GM21737 (cell line): ENCODE measurements around the gene VGLL4.
"Not testable (repeated sequence)": the region's sequence is repeated elsewhere in the genome, so short reads cannot be mapped to it uniquely, and the experiment has no call there.

Source experiments
- ATAC-seq: cut with Tn5 transposase; IDR thresholded peaks from one replicate; pipeline ENCODE4 v1.9.1; 2021; ENCODE audit warnings: mild to moderate bottlenecking, moderate library complexity; ENCODE audit not compliant: unreplicated experiment

VGLL4 gene

GRCh38 chr3:11607816-11608215, 35.9 kb downstream of the VGLL4 start:
- ATAC-seq, result no peak

GRCh38 chr3:11606865-11607440, 36.8 kb downstream of the VGLL4 start:
- no peak for ATAC-seq

DNA sequence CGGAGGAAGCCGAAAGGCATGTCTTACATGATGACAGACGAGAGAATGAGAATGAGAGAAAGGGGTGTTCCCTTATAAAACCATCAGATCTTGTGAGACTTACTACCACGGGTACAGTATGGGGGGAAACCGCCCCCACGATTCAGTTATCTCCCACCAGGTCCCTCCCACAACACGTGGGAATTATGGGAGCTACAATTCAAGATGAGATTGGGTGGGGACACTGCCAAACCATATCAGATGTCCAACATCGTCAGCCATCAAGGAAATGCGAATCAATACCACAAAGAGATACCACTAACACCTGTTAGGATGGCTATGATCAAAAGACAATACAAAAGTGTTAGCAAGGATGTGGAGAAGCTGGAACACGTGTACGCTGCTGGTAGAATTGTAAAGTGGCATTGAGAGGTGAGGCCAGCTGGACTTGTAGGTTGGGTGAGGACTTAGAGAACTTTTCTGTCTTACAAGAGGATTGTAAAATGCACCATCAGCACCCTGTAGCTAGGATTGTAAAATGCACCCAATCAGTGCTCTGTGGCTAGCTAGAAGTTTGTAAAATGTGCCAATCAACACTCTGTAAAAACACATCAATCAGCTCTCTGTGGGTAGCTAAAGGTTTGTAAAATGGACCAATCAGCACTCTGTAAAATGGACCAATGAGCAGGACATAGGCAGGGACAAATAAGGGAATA, 37.5 kb downstream of the VGLL4 start:
- ATAC-seq, result no peak

DNA sequence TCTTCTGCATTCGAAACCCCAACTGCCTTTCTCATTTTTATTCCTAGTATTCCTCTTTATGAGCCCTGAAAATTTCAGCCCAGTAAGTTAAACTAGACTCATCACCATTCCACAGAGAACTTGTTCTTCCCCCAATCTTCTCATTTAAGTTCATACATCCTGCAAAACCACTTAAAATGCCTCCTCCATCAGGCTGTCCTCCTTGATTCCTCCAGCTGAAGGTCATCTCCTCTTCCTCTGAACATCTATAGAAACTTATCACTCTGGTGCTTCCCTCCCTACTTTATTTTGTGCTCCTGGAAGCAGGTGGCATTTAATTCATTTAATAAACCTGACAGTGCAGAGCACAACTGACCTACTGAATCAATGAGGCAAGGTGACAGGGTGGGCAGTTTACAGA, 38.3 kb downstream of the VGLL4 start:
- ATAC-seq, result no peak

GRCh38 chr3:11604139-11604892, 39.4 kb downstream of the VGLL4 start:
- no peak for ATAC-seq

DNA sequence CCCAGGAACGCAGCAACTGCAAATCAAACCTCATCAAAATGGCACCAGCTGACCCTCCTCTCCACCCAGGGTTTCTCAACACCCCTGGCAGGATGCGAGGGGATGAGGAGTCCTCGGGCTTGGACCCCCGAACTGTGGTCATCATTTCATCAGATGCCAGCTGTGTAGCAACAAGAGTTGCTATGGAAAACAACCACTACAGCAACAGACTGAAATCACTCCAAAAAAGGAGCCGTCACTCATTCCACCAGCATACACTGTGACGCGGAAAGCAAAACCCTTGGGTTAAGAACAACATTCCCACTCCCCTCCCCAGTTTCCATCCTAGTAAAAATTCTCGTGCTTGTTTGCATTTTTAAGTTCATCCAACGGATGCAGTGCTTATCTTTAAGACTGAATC, 40.1 kb downstream of the VGLL4 start:
- no peak for ATAC-seq

DNA sequence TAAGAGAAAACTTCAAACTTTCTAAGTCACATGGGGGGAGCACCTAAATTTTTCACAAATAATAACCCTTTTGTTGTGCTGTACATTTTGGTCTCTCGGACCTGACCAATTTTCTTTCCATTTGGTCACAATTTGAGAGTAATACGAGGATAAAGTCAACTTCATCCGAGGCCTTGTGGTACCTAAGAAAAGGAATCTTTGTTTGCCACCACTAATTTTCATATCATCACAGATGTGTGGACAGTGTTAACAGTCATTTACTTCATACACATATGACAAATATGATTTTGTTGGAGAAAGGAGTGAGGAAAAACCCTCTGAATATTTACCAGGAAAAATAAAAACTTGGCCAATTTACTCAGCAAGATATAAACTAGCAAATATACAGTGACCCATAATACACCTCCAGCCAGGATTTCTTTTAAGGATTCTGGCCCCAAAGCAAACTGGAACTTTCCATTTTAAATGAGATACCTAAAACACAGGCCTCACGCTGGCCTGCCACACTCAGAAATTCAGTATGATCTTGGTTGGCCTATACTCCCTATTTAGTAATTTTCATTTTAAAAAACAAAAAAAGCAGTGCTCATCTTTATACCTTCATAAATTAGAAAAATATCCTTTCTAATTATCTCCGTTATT, 40.7 kb downstream of the VGLL4 start:
- ATAC-seq, result no peak

DNA sequence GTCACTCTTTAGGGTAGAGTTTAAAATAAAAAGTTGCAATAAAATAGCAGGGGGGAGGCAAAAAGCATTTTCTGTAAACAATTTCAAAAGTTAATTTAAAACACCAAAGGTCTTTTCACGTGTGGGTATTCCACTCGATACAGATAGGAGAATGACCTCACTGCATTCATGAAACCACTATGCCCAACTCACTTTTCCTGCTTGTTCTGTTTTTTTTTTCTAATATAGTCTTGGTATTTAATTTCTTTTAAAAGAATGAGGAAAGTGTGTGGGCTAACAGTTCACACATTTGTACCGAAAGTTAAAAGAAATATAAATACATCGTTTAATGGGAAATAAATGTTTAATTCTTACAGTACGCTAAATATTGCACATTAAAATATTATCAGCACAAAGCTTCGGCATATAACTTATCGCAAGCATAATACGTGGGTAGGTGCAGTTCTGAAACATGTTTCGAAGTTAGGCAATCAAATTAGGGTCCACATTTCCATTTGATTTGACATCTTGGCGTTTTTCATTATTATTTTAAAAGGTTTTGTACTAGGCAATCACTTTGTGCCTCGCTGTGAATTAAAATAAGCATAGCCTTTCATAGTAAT, 41.4 kb downstream of the VGLL4 start:
- no peak for ATAC-seq

DNA sequence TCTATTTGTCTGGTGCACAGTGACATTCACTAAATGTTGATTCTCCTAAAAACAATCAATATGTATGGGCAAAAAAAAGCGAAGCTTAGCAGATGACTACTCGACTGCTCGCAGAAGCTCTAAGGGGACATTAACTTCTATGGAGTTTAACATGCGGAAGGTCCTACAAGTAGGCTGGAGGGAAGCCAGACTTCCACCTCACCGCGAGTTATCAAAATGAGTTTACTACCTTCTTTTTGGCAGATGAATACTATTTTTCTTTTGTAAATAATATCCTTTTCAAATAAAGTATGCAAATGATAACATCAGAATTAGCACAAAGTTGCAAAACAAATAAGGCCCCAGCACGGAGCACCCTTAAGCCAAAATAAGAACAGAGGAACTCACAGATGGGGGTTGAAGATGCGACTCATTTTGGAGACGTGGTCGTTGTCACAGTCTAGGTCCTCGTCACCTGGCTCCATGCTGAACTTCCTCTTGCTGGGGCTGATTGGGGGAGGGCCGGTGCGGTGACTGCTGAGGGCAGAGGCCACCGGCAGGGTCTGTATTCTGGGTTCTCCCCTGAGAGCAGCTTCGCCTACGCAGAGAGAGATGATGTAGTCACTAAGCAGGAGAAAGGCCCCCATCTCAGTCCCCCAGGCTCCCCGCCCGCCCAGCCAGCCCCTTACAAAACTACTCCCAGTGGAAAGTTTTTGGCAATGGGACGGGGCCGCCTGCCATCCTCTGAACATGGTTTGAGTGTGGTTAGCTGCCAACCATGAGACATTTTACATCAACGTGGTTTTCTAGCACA, 42.1 kb downstream of the VGLL4 start:
- ATAC-seq, result peak; percentile 94

DNA sequence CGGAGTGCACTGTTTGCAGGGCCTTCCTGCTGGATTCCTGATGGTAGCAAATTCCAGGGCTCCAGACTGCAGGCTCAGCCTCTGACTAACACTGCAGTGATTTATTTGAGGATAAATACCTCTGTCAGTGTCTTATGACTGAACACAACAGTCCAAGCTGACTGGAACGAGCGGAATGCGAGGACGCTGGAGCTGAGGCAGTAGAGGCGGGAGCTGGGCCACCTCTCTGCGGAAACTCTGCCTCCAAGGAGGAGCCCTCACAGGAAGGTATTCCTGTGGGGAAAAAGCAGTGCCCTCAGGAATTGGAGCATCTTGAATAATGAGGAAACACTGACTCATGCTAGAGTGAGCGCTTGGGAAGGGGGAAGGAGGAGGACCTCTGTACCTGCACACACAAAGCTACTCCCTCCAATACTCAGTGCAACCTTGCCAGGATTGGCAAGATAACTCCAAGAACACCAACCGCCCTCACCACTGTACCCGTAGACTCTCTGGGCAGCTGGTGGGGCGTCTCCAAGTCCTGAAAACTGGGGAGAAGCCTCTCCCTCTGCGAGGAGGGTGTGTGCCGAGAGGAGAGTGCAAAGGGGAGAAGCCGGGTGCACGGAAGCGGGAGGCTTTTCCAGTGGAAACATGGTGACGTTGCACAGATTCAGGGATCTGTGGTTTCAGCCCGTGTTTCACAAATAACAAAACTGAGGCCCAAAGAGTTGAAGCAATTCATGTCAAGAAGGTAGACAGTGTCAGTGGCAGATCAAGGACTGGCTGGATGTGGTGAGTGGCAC, 43.0 kb downstream of the VGLL4 start:
- no peak for ATAC-seq

GRCh38 chr3:11596387-11596786, 47.3 kb downstream of the VGLL4 start:
- ATAC-seq, result no peak

DNA sequence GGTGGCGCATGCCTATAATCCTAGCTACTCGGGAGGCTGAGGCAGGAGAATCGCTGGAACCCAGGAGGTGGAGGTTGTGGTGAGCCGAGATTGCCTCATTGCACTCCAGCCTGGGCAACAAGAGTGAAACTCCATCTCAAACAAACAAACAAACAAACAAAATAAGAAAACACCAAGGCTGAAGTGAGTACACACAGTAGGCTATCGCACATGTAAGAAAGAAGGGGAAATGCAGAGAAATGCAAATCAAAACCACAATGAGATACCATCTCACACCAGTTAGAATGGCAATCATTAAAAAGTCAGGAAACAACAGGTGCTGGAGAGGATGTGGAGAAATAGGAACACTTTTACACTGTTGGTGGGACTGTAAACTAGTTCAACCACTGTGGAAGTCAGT, 48.7 kb downstream of the VGLL4 start:
- ATAC-seq, result not testable (repeated sequence)

GRCh38 chr3:11593318-11594034, 50.2 kb downstream of the VGLL4 start:
- no peak for ATAC-seq

DNA sequence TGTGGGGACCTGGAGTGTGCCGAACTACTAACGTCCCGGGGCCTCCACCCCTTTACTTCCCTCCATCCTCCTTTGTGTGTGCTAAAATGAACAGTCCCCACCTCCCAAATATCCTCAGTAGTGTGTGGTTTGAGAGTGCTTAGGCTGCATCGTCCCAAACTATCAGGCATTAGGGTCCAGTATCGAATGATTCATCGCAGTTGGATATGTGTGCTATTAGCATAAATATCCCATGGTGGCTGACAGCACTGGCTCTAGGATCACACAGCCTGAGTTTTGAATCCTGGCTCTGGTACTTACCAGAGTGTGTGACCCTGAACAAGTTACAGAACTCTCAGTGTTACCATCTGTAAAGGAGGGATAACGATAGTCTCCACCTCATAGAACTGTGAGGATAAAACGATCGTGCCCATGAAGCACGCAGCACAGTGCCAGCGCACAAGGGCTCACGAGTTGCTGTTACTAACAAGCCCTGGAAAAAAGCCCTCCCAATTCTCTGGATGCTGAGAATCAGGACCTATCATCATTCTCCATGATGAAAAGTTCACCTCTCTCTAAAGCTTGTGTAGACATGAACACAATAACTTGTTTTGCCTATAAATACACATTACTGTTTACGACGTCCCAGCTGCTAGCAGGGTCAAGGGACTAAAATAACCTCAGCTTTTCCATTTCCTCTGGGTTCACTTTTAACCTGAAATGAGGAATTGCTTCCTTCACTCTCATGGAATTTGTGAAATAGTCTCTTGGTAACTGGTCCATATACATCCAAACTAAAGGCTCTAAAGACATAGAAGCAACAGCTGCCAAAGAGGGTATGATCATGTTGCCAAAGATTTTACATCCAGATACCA, 51.0 kb downstream of the VGLL4 start:
- ATAC-seq, result no peak

DNA sequence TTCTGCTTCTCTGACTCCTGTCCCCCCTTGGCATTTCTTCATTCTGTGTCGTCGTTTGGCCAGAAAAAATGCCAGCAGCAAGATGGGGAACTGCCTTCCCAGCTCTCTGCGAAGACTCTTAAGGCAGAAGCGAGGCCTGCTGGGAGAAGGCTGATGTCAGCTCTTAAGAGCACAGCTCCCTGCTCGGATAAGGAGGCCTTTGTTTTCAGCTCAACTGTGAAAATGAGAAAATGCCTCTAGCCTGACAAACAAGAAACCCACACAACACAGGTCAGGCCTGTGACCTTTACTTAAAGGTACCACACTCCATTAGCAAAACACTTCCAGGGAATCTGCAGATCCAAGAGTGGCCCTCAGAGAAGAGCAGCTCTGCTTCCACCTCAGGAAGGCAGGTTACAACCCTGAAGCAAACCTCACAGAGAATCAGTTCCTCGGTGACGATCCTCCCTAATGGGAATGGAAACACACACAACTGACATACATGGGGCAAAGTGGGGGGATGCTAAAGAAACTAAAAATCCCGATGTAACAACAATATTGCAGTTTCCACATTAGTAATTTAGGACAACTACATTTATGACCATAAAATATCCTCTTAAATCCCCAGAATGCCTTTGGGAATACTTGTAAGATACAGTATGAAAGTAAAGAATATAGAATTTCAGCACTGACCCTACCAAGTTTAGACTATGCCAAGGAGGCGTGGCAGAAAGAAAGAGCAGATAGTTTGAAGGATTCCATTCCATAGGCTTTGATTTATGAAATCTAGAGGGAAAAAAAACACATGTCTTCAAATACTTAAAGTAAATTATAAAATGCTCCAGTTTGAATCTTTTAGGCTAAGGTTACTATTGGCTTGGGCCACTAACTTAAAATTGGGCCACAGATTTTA, 52.1 kb downstream of the VGLL4 start:
- no peak for ATAC-seq

GRCh38 chr3:11591002-11591355, 52.7 kb downstream of the VGLL4 start:
- ATAC-seq, result no peak

DNA sequence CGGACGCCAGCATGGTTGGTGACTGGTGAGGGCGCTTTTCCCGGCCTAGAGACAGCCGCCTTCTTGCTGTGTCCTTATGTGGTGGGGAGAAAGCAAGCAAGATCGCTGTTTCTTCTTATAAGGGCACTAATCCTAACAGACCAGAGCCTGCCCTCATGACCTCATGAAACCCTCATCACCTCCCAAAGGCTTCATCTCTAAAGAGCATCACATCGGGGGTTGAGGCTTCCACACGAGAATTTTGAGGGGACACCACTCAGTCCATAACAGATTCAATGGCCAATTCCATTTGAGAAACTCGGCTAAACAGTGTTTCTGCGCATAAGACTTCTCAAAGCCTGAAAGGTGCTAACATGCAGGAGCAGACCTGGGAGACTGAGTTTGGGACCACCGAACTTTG, 54.0 kb downstream of the VGLL4 start:
- ATAC-seq, result no peak
